Uterus (tissue), 4 donors: ENCODE results near the gene SRSF5. TPM values are rescaled to one million over a fixed set of nuclear protein-coding genes. Genes with fewer than 3 reads are reported as not detected.

ENCODE experiments used
- DNase-seq, 2 donors: peaks; one replicate each; pipeline ENCODE4 v3.0.0-alpha.2; 2019 to 2020
- H3K27ac ChIP-seq, 2 donors: fragments of 200-600 bp; sonication (generic); 1 replicate in 1 of 2; 2 replicates in 1 of 2; pipeline ENCODE4 v1.5.1; 2016 to 2018
- H3K27me3 ChIP-seq, 2 donors: fragments of 200-600 bp; sonication (generic); one replicate each; pipeline ENCODE4 v1.5.1; 2018 to 2019; ENCODE audit warnings: control low read depth in 1 of 2
- H3K36me3 ChIP-seq, 2 donors: fragments of 200-600 bp; sonication (generic); one replicate each; pipeline ENCODE4 v1.5.1; 2019; ENCODE audit warnings: control low read depth in 1 of 2
- H3K4me1 ChIP-seq, 2 donors: fragments of 200-600 bp; sonication (generic); one replicate each; pipeline ENCODE4 v1.5.1; 2018 to 2019; ENCODE audit warnings: control low read depth in 1 of 2
- H3K4me3 ChIP-seq, 2 donors: fragments of 200-600 bp; sonication (generic); 1 replicate in 1 of 2; 2 replicates in 1 of 2; pipeline ENCODE4 v1.5.1; 2018 to 2019; ENCODE audit warnings: mild to moderate bottlenecking in 1 of 2
- H3K9me3 ChIP-seq, 2 donors: fragments of 200-600 bp; sonication (generic); one replicate each; pipeline ENCODE4 v1.5.1; 2019; ENCODE audit warnings: control low read depth in 1 of 2
- CTCF ChIP-seq, 4 experiments: fragments of 200-600 bp in 2 of 4; fragments of 450-650 bp in 2 of 4; sonication (generic) in 2 of 4; IDR thresholded peaks; one replicate each; pipeline ENCODE4 v1.5.1; 2016 to 2019; ENCODE audit warnings: antibody characterized with exemption in 4 of 4, mild to moderate bottlenecking in 2 of 4, moderate library complexity in 1 of 4
- POLR2A ChIP-seq, 2 donors: fragments of 450-650 bp; IDR thresholded peaks; one replicate each; pipeline ENCODE4 v1.6.1; 2016; ENCODE audit warnings: antibody characterized with exemption in 2 of 2, mild to moderate bottlenecking in 1 of 2, moderate library complexity in 1 of 2
- intact Hi-C: fragments of 100-400 bp; cut with DNase I; formaldehyde crosslinking; loops from one replicate; pipeline ENCODE4 v1.15.1; 2023; ENCODE audit warnings: low total_unique reads
- total RNA-seq, 4 donors: library from RNA; depleted of rRNA in 3 of 4; stranded (reverse); fragments of >200 nt in 3 of 4; gene quantifications; one replicate each; pipeline versions ENCODE4 v1.1.0 to v1.2.4, GENCODE V29; 2014 to 2023
- donor health status: DM: yes; HTN: yes; CAD: no.

Gene SRSF5
- total RNA-seq, 4 donors from 2014 or later: 183 to 570 (median 403) TPM

- Histone ChIP-seq H3K9me3 (no peaks in the 10 kb centered on the region), H3K27me3 (no peaks in the 10 kb centered on the region), H3K4me1 (peaks cover 6 to 12% of the 10 kb centered on the region in 2 donors), H3K27ac (no peak overlapping the region), H3K36me3 (peaks cover 0 to 2% of the 10 kb centered on the region in 2 donors), H3K4me3 (no peak overlapping the region)
- TF ChIP-seq CTCF (IDR thresholded peaks at IDR 0.05): no peak
- no peak for TF ChIP-seq POLR2A (IDR thresholded peaks at IDR 0.05)
- intact Hi-C loops: no loop called here
- DNase-seq: no peak
Measured at GRCh38 chr14:69770559-69770958, 3.6 kb downstream of the SRSF5 start.

- Histone ChIP-seq H3K27ac (no peak overlapping the region), H3K27me3 (no peaks in the 10 kb centered on the region), H3K4me3 (no peak overlapping the region), H3K9me3 (no peaks in the 10 kb centered on the region), H3K36me3 (peaks cover 0 to 2% of the 10 kb centered on the region in 2 donors), H3K4me1 (peaks cover 8 to 11% of the 10 kb centered on the region in 2 donors)
- intact Hi-C loops: no loop called here
- TF ChIP-seq CTCF (IDR thresholded peaks at IDR 0.05) (no peak), POLR2A (IDR thresholded peaks at IDR 0.05) (no peak)
- DNase-seq: no peak
Measured at GRCh38 chr14:69771136-69771535, 4.2 kb downstream of the SRSF5 start.

GRCh38 chr14:69772082-69773017, 5.4 kb downstream of the SRSF5 start:
- H3K36me3 ChIP-seq: peaks cover 0 to 2% of the 10 kb centered on the region in 2 donors
- no peak for DNase-seq
- no peak overlapping the region for H3K4me3 ChIP-seq
- H3K4me1 ChIP-seq: peaks cover 4 to 11% of the 10 kb centered on the region in 2 donors
- H3K9me3 ChIP-seq: no peaks in the 10 kb centered on the region
- H3K27ac ChIP-seq: no peak overlapping the region
- intact Hi-C loops: no loop called here
- TF ChIP-seq CTCF (IDR thresholded peaks at IDR 0.05): no peak
- no peak for TF ChIP-seq POLR2A (IDR thresholded peaks at IDR 0.05)
- H3K27me3 ChIP-seq: no peaks in the 10 kb centered on the region

- H3K4me1 ChIP-seq: peaks cover 0 to 11% of the 10 kb centered on the region in 2 donors
- no peak for TF ChIP-seq CTCF (IDR thresholded peaks at IDR 0.05)
- TF ChIP-seq POLR2A (IDR thresholded peaks at IDR 0.05): no peak
- intact Hi-C loops: no loop called here
- DNase-seq: no peak
- no peaks in the 10 kb centered on the region for H3K9me3 ChIP-seq
- no peaks in the 10 kb centered on the region for H3K27me3 ChIP-seq
- no peak overlapping the region for H3K27ac ChIP-seq
- H3K4me3 ChIP-seq: no peak overlapping the region
- peaks cover 0 to 2% of the 10 kb centered on the region in 2 donors for H3K36me3 ChIP-seq
Measured at GRCh38 chr14:69773571-69774276, 6.8 kb downstream of the SRSF5 start.

GRCh38 chr14:69775012-69775411, 8.1 kb downstream of the SRSF5 start:
- no peak overlapping the region for H3K27ac ChIP-seq
- no peak overlapping the region for H3K4me3 ChIP-seq
- intact Hi-C loops: no loop called here
- TF ChIP-seq POLR2A (IDR thresholded peaks at IDR 0.05) (no peak), CTCF (IDR thresholded peaks at IDR 0.05) (no peak)
- H3K36me3 ChIP-seq: peaks cover 0 to 2% of the 10 kb centered on the region in 2 donors
- H3K9me3 ChIP-seq: no peaks in the 10 kb centered on the region
- H3K4me1 ChIP-seq: peaks cover 0 to 11% of the 10 kb centered on the region in 2 donors
- H3K27me3 ChIP-seq: no peaks in the 10 kb centered on the region
- DNase-seq: no peak
